ENCODE data around the gene SRCAP.

The SRCAP gene

GRCh38 chr16:30698816-30699614 lies at the start of gene SRCAP:
SRCAP (plus strand) TSS chr16:30699171; CDS start chr16:30700825, 1,654 bp downstream.
- peak; percentile 86 for DNase-seq

- DNase-seq: no peak
Measured at GRCh38 chr16:30649725-30650368, 49.1 kb upstream of the SRCAP start.

- peak; percentile 100 for DNase-seq
Measured at GRCh38 chr16:30650369-30651123, 48.4 kb upstream of the SRCAP start, which contains the start of gene PRR14. PRR14 (plus strand) TSS chr16:30650960; CDS start chr16:30651646, 686 bp downstream.

GRCh38 chr16:30651124-30652004 lies 47.6 kb upstream of the SRCAP start:
- peak; percentile 36 for DNase-seq

- no peak for DNase-seq
Measured at GRCh38 chr16:30652005-30652296, 47.0 kb upstream of the SRCAP start.

- DNase-seq: no peak
Measured at GRCh38 chr16:30652718-30653117, 46.3 kb upstream of the SRCAP start.

- no peak for DNase-seq
Measured at GRCh38 chr16:30654856-30655255, 44.1 kb upstream of the SRCAP start.

- DNase-seq: no peak
Measured at GRCh38 chr16:30655815-30656347, 43.1 kb upstream of the SRCAP start.

GRCh38 chr16:30656388-30656787 lies 42.6 kb upstream of the SRCAP start:
- DNase-seq: no peak

GRCh38 chr16:30656974-30657865 lies 41.8 kb upstream of the SRCAP start:
- DNase-seq: no peak

- peak; percentile 99 for DNase-seq
Measured at GRCh38 chr16:30657866-30658730, 40.9 kb upstream of the SRCAP start, which contains the start of gene FBRS. FBRS (plus strand) TSS chr16:30658431; CDS start chr16:30659519, 1,088 bp downstream.

- peak; percentile 92 for DNase-seq
Measured at GRCh38 chr16:30658731-30659506, 40.1 kb upstream of the SRCAP start.

- DNase-seq: no peak
Measured at GRCh38 chr16:30659507-30660423, 39.2 kb upstream of the SRCAP start.

GRCh38 chr16:30660424-30661261 lies 38.3 kb upstream of the SRCAP start:
- no peak for DNase-seq

- DNase-seq: no peak
Measured at GRCh38 chr16:30662449-30662848, 36.5 kb upstream of the SRCAP start.

GRCh38 chr16:30663038-30663437 lies 35.9 kb upstream of the SRCAP start:
- DNase-seq: no peak

- DNase-seq: no peak
Measured at GRCh38 chr16:30663820-30664219, 35.2 kb upstream of the SRCAP start.
